T-cell (primary cell): ENCODE results near the gene SPOCK1. TPM values are rescaled to one million over a fixed set of nuclear protein-coding genes. Genes with fewer than 3 reads are reported as not detected.

Experiments used
- ATAC-seq, 4 experiments: fragments of 200-7000 bp in 3 of 4; fragments of 150-1000 bp in 1 of 4; cut with Tn5 transposase; replicated peaks in 1 of 4; 1 replicate in 3 of 4; 2 replicates in 1 of 4; pipeline ENCODE4 v1.10.0; 2021; ENCODE audit warnings: moderate library complexity in 3 of 4, mild to moderate bottlenecking in 2 of 4, moderate number of reproducible peaks in 1 of 4
- CTCF ChIA-PET, 2 donors: fragments of 300-600 bp; sonication (Branson Sonifier 250); formaldehyde crosslinking; loops; one replicate each; lab custom pipeline; 2022; ENCODE audit warnings: antibody characterized with exemption in 2 of 2; lab: Charles Lee
- POLR2A ChIA-PET, 2 donors: fragments of 300-600 bp; sonication (Branson Sonifier 250); formaldehyde crosslinking; loops; one replicate each; lab custom pipeline; 2022; ENCODE audit warnings: antibody characterized with exemption in 2 of 2; lab: Charles Lee
- DNase-seq, 35 experiments: peaks; one replicate each; pipeline versions ENCODE4 v3.0.0 to v3.0.0-alpha.2; 2013 to 2023
- H3K27ac ChIP-seq: one replicate; pipeline ENCODE4 v1.5.1; 2013; ENCODE audit warnings: low read length
- H3K27me3 ChIP-seq, 2 experiments: replicated peaks in 1 of 2; 1 replicate in 1 of 2; 2 replicates in 1 of 2; pipeline versions ENCODE4 v1.6.1 to v1.7.0; 2013; ENCODE audit warnings: low read length in 1 of 2, mixed read lengths in 1 of 2; ENCODE audit not compliant: control insufficient read depth in 2 of 2, insufficient read depth in 2 of 2; ENCODE audit errors: extremely low read depth in 1 of 2
- H3K36me3 ChIP-seq, 2 donors: 1 replicate in 1 of 2; 2 replicates in 1 of 2; pipeline versions ENCODE4 v1.6.1 to v1.7.0; 2013; ENCODE audit warnings: low read length in 1 of 2; ENCODE audit not compliant: control insufficient read depth in 2 of 2, insufficient read depth in 1 of 2; ENCODE audit errors: extremely low read depth in 1 of 2
- H3K4me1 ChIP-seq, 2 experiments: 1 replicate in 1 of 2; 2 replicates in 1 of 2; pipeline versions ENCODE4 v1.6.1 to v1.7.0; 2013; ENCODE audit warnings: low read length in 2 of 2, mixed read lengths in 1 of 2; ENCODE audit not compliant: insufficient read depth in 2 of 2, control insufficient read depth in 1 of 2; ENCODE audit errors: extremely low read depth in 1 of 2
- H3K4me3 ChIP-seq, 2 donors: 1 replicate in 1 of 2; 2 replicates in 1 of 2; pipeline versions ENCODE4 v1.5.1 to v1.7.0; 2013; ENCODE audit warnings: mild to moderate bottlenecking in 2 of 2, low read length in 1 of 2, moderate library complexity in 1 of 2; ENCODE audit not compliant: control insufficient read depth in 1 of 2; ENCODE audit errors: extremely low read depth in 1 of 2
- H3K9me3 ChIP-seq: 2 replicates; pipeline ENCODE4 v1.7.0; 2013
- H3K27ac Mint-ChIP-seq, 2 donors: one replicate each; pipeline ENCODE4 v1.8.0; 2020 to 2021; ENCODE audit warnings: mild to moderate bottlenecking in 2 of 2, mixed read lengths in 2 of 2
- H3K27me3 Mint-ChIP-seq, 2 donors: one replicate each; pipeline ENCODE4 v1.8.0; 2021 to 2022; ENCODE audit warnings: mixed read lengths in 2 of 2
- H3K36me3 Mint-ChIP-seq: one replicate; pipeline ENCODE4 v1.8.0; 2021; ENCODE audit warnings: mixed read lengths
- H3K4me1 Mint-ChIP-seq, 3 donors: one replicate each; pipeline ENCODE4 v1.8.0; 2020 to 2022; ENCODE audit warnings: mixed read lengths in 3 of 3, mild to moderate bottlenecking in 1 of 3
- H3K4me3 Mint-ChIP-seq, 3 donors: one replicate each; pipeline ENCODE4 v1.8.0; 2020 to 2022; ENCODE audit warnings: mild to moderate bottlenecking in 3 of 3, mixed read lengths in 3 of 3, moderate library complexity in 3 of 3
- H3K9me3 Mint-ChIP-seq, 3 donors: one replicate each; pipeline ENCODE4 v1.8.0; 2020 to 2022; ENCODE audit warnings: mixed read lengths in 3 of 3
- WGBS: methylation state at CpG from one replicate; pipeline ENCODE4 v1.1.5; 2013; ENCODE audit warnings: missing lambda C conversion rate; ENCODE audit not compliant: insufficient coverage; 5-methylcytosine and 5-hydroxymethylcytosine counted together
- total RNA-seq, 35 experiments: library from RNA in 6 of 35; stranded (reverse) in 6 of 35; fragments of 120-200 nt in 1 of 35; gene quantifications; one replicate each; pipeline versions ENCODE4 v1.2.1 to v1.2.4 and lab custom pipeline; 2013 to 2026

SPOCK1 gene
- total RNA-seq, 5 donors from 2014 or later (not counting 1 experiment from before 2014, with no cell fraction given) = 0.57 TPM; not detected in 4

DNA sequence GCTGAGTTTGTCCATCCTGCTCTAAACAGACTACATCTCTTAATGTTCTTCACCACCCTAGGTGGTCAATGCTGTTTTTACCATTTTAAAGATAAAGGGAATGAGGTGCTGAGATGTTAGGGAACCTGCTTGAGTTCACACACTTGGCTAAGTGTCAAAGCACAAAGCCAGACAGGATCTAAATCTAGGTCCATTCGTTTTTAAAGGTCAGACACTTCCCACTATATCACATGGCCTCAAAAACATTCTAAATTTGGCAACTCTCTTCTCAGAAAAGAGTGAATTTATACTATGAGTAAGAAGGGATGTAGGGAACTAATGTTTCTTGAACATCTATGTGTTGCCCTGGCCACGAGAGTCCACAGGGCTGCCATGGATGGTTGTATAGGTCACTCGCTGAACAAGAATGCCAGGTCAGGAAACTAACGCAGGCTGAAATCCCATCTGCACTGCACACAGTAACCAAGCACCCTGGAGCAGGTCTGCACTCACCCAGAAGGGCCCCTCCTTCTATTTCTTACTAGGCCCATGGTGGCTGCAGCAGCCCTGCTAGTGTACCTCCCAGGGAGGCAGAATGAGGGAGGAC is 213.0 kb downstream of the SPOCK1 start:
- POLR2A ChIA-PET = no interaction called here
- Histone ChIP-seq H3K4me3 (no peak overlapping the region), H3K27me3 (peaks cover 2 to 3% of the 10 kb centered on the region in 2 experiments), H3K36me3 (no peaks in the 10 kb centered on the region), H3K9me3 (no peaks in the 10 kb centered on the region), H3K27ac (no peak overlapping the region), H3K4me1 (no peaks in the 10 kb centered on the region)
- WGBS = 61% methylated on average over 3 of the region's 4 CpGs
- Mint-ChIP-seq H3K4me3 (no peak overlapping the region), H3K4me1 (no peaks in the 10 kb centered on the region), H3K9me3 (no peaks in the 10 kb centered on the region), H3K27me3 (peaks cover 3 to 11% of the 10 kb centered on the region in 2 donors), H3K27ac (no peak overlapping the region), H3K36me3 (no peaks in the 10 kb centered on the region)
- ATAC-seq (no peak), DNase-seq (no peak)
- CTCF ChIA-PET = no interaction called here

DNA sequence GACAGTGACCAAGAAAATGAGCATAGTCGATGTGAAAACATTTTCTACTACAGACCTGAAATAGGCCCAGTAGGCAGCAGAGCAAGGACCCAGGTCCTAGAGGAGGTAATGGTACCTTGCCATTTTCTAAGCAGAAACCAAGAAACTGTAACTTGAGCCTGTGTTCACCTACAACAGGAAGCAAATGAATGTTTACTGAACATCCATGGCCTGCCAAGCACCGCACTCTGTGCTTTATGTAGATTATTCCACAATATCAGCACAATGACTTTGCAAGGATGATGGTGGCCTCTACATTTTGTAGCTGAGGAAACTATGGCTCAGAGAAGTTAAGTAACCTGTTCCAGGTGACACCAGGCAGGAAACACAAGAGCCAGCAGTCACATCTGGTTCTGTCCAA is 215.3 kb downstream of the SPOCK1 start:
- peaks cover 2 to 3% of the 10 kb centered on the region in 2 experiments for H3K27me3 ChIP-seq
- H3K4me1 Mint-ChIP-seq = no peaks in the 10 kb centered on the region
- H3K4me3 Mint-ChIP-seq = no peak overlapping the region
- ChIA-PET POLR2A (no interaction called here), CTCF (no interaction called here)
- WGBS = 75% methylated on average over 1 of the region's 2 CpGs
- H3K27ac ChIP-seq = no peak overlapping the region
- no peak overlapping the region for H3K27ac Mint-ChIP-seq
- H3K9me3 Mint-ChIP-seq = no peaks in the 10 kb centered on the region
- no peaks in the 10 kb centered on the region for H3K9me3 ChIP-seq
- ATAC-seq (no peak), DNase-seq (no peak)
- H3K36me3 Mint-ChIP-seq = no peaks in the 10 kb centered on the region
- peaks cover 3 to 11% of the 10 kb centered on the region in 2 donors for H3K27me3 Mint-ChIP-seq
- no peaks in the 10 kb centered on the region for H3K36me3 ChIP-seq
- H3K4me1 ChIP-seq = no peaks in the 10 kb centered on the region
- H3K4me3 ChIP-seq = no peak overlapping the region

DNA sequence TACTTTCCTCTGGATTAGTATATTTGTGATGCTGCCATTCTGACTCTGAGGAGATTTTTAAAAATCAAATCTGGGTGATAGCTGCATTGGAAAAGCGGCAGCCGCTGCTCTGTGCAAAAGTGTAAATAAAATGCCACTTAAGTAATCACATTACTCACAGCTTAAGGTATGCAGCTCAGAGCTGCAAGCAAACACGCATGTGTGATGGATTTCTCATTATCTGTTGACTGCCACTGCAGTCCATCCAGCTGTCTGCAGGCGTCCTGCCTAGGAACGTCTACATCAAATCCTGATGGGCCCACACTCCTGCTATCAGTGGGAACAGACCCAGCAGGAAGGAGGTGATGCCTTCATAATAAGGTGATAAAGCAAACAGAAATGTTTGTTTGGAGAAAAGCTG is 216.9 kb downstream of the SPOCK1 start:
- CTCF ChIA-PET = no interaction called here
- no peak overlapping the region for H3K27ac Mint-ChIP-seq

DNA sequence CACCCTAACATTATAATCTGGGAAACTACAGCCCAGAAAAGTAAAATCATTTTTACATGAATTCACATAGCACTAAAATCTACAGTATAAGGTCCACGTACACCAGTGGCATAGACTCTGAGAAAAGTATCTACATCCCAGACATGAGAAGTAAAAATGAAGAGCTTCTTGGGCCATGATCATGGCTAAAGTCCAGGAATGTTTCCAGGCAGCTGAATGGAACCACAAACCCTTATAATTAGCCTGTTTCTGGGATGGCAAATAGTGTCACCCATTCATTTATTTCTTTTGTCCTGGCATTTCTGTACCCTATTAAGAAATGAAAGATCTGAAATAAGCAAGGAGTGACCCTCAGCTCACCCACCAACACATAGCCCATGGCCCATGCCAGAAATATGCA is 217.9 kb downstream of the SPOCK1 start:
- H3K36me3 ChIP-seq = no peaks in the 10 kb centered on the region
- H3K9me3 ChIP-seq = no peaks in the 10 kb centered on the region
- H3K4me1 ChIP-seq = no peaks in the 10 kb centered on the region
- WGBS = no CpG with 5 or more reads among the region's 1 CpG
- DNase-seq (no peak), ATAC-seq (no peak)
- H3K27me3 ChIP-seq = peaks cover 0 to 3% of the 10 kb centered on the region in 2 experiments
- POLR2A ChIA-PET = no interaction called here
- H3K27ac ChIP-seq = no peak overlapping the region
- Mint-ChIP-seq H3K4me3 (no peak overlapping the region), H3K9me3 (no peaks in the 10 kb centered on the region), H3K27me3 (peaks cover under 1 to 5% of the 10 kb centered on the region in 2 donors), H3K4me1 (no peaks in the 10 kb centered on the region), H3K36me3 (no peaks in the 10 kb centered on the region), H3K27ac (no peak overlapping the region)
- CTCF ChIA-PET = no interaction called here
- no peak overlapping the region for H3K4me3 ChIP-seq

More for the DNA sequence above, 216.9 kb downstream of the SPOCK1 start:
- 40% methylated on average over 2 of the region's 5 CpGs for WGBS
- Mint-ChIP-seq H3K27me3 (peaks cover 3 to 5% of the 10 kb centered on the region in 2 donors), H3K4me1 (no peaks in the 10 kb centered on the region), H3K36me3 (no peaks in the 10 kb centered on the region), H3K9me3 (no peaks in the 10 kb centered on the region), H3K4me3 (no peak overlapping the region)
- ATAC-seq (no peak), DNase-seq (no peak)
- H3K27me3 ChIP-seq = peaks cover 0 to 3% of the 10 kb centered on the region in 2 experiments
- no peaks in the 10 kb centered on the region for H3K4me1 ChIP-seq
- H3K27ac ChIP-seq = no peak overlapping the region
- H3K4me3 ChIP-seq = no peak overlapping the region
- H3K9me3 ChIP-seq = no peaks in the 10 kb centered on the region
- POLR2A ChIA-PET = no interaction called here
- H3K36me3 ChIP-seq = no peaks in the 10 kb centered on the region

DNA sequence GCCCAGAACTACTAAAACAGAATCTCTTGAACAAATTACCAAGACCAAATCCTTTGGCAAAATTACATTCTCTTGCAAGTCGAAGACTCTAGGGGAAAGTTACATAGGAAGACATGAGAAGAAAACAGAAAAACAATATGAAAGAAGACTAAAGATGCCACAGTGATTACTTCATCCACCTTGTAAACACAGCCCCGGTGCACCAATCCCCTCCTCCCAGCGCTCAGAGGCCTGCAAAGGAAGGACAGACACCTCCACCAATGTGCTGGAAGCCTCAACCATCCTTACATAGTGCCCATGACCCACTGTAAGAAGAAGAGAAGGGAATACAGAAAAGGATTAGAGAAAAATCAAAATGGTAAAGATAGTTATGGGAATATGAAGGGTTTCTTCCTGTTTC is 218.5 kb downstream of the SPOCK1 start:
- CTCF ChIA-PET = no interaction called here
- ATAC-seq (no peak), DNase-seq (no peak)
- Histone ChIP-seq H3K27me3 (peaks cover 0 to 6% of the 10 kb centered on the region in 2 experiments), H3K4me1 (no peaks in the 10 kb centered on the region), H3K36me3 (no peaks in the 10 kb centered on the region), H3K9me3 (no peaks in the 10 kb centered on the region), H3K4me3 (no peak overlapping the region), H3K27ac (no peak overlapping the region)
- WGBS = no CpG with 5 or more reads among the region's 3 CpGs
- no peaks in the 10 kb centered on the region for H3K9me3 Mint-ChIP-seq
- no peak overlapping the region for H3K4me3 Mint-ChIP-seq
- no peaks in the 10 kb centered on the region for H3K4me1 Mint-ChIP-seq
- H3K27ac Mint-ChIP-seq = no peak overlapping the region
- peaks cover 0 to 8% of the 10 kb centered on the region in 2 donors for H3K27me3 Mint-ChIP-seq
- POLR2A ChIA-PET = no interaction called here
- H3K36me3 Mint-ChIP-seq = no peaks in the 10 kb centered on the region

DNA sequence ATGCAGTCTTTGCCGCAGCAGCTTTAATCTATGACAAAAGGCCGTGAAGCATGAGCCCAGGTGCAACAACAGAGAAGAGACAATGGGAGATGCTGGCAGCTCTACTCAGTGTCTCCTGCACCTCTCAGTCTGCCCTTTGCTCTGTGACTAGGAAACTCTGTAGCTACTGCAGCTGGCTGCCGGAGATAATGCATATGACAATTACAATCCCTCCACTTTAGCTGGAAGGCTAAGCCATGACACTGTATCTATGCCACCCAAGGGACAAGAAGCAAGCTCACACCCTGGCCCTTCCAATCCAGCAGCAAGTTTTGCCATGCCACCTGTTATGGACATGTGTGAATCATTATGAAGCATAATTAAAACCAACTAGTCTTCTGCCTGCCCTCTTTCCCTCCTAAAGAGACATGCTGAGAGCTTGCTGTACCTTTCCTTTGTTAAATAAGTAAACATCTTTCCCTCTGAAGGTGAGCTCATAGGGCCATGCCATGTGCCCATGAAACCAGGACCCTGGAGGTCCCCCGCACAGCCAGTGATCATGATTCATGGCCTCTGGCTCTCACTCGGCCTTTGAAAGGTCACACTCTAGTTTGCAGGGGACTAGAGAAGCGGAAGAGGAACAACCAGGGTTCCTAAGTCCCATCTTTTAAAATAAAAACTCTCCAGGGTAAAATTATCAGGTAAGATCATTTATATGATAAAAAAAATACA is 219.4 kb downstream of the SPOCK1 start:
- Histone ChIP-seq H3K36me3 (no peaks in the 10 kb centered on the region), H3K9me3 (no peaks in the 10 kb centered on the region), H3K4me3 (no peak overlapping the region), H3K27me3 (peaks cover 0 to 8% of the 10 kb centered on the region in 2 experiments), H3K27ac (no peak overlapping the region), H3K4me1 (no peaks in the 10 kb centered on the region)
- Mint-ChIP-seq H3K27me3 (peaks cover 0 to 8% of the 10 kb centered on the region in 2 donors), H3K9me3 (no peaks in the 10 kb centered on the region), H3K36me3 (no peaks in the 10 kb centered on the region), H3K27ac (no peak overlapping the region), H3K4me1 (no peaks in the 10 kb centered on the region), H3K4me3 (no peak overlapping the region)
- DNase-seq (no peak), ATAC-seq (no peak)
- WGBS = 88% methylated on average over 4 of the region's 6 CpGs
- CTCF ChIA-PET = no interaction called here
- POLR2A ChIA-PET = no interaction called here
